GM12875 (cell line): Measurements from ENCODE around the gene RNF180.
"Not testable (repeated sequence)": the region's sequence is repeated elsewhere in the genome, so short reads cannot be mapped to it uniquely, and the experiment has no call there.

Experiments used
- H3K4me3 ChIP-seq: one replicate; pipeline ENCODE4 v1.5.1; 2011; ENCODE audit warnings: low read depth, low read length, control low read depth
- CTCF ChIP-seq: IDR thresholded peaks from 2 replicates; pipeline ENCODE4 v1.5.1; 2011; ENCODE audit warnings: low read depth, mild to moderate bottlenecking, control low read depth, inconsistent platforms, low read length, moderate library complexity, borderline replicate concordance; ENCODE audit not compliant: insufficient read depth

Gene RNF180

GRCh38 chr5:64213531-64213930, 47.9 kb downstream of the RNF180 start:
- TF ChIP-seq CTCF, result no peak
- H3K4me3 ChIP-seq, result no peak overlapping the region

- H3K4me3 ChIP-seq, result no peak overlapping the region
- no peak for TF ChIP-seq CTCF
These were observed 48.5 kb downstream of the RNF180 start for GRCh38 chr5:64214132-64214531.

- no peak for TF ChIP-seq CTCF
- H3K4me3 ChIP-seq, result no peak overlapping the region
These were observed 56.3 kb downstream of the RNF180 start for GRCh38 chr5:64221911-64222310.

GRCh38 chr5:64225286-64225981, 59.8 kb downstream of the RNF180 start:
- not testable (repeated sequence) for H3K4me3 ChIP-seq

GRCh38 chr5:64227131-64227537, 61.5 kb downstream of the RNF180 start:
- not testable (repeated sequence) for H3K4me3 ChIP-seq

GRCh38 chr5:64229163-64229774, 63.6 kb downstream of the RNF180 start:
- no peak; the same call in 1 of the 2 replicates for TF ChIP-seq CTCF
- H3K4me3 ChIP-seq, result no peak overlapping the region

- TF ChIP-seq CTCF, result no peak
- H3K4me3 ChIP-seq, result no peak overlapping the region
These were observed 95.1 kb downstream of the RNF180 start for GRCh38 chr5:64260756-64261155.

- no peak overlapping the region for H3K4me3 ChIP-seq
- no peak for TF ChIP-seq CTCF
These were observed 103.5 kb downstream of the RNF180 start for GRCh38 chr5:64269164-64269563.
